Measurements from ENCODE around the gene GPX2.

The GPX2 gene

DNA sequence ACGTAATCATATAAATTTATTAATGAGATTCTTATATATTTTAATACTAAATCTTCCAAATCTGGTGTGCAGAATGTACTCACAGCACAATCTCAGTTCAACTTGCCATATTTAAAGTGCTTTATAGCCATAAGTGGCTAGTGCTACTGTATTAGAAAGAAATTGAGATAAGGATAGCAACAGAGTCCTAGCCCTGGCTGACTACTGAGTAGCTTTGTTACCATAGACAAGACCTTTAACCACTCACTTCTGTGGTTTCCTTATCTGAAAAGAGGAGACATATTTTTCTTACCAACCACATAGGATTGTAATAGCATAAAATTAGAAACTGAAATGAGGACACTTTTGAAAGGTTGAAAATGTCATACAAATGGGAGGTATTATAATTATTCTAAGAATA lies 30.3 kb downstream of the GPX2 start:
- DNase-seq (ENCODE audit: low spot score) = no peak

DNA sequence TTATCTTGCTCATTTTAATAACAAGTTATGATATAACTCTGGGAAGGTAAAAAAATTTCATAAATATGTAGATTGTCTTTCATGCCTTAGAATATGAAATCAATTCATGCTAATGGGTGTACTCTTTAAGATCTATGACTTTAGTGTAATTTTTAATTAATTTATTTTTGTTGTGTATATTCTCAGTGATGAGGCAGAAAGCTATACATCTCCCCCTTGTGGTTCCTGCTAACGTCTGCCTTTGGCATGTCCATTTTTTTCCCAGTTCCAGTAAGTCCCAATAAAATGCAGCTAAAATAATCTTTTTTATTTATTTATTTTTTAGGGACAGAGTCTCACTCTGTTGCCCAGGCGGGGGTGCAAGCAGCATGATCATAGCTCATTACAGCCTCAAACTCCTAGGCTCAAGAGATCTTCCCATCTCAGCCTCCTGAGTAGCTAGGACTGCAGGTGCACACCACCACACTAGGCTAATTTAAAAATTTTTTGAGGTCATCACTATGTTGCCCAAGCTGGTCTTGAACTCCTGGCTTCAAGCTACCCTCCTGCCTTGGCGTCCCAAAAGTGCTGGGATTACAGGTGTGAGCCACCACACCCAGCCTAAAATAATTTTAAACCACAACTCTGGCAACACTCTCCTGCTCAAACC lies 31.6 kb downstream of the GPX2 start:
- DNase-seq (ENCODE audit: low spot score) = peak; percentile 64

DNA sequence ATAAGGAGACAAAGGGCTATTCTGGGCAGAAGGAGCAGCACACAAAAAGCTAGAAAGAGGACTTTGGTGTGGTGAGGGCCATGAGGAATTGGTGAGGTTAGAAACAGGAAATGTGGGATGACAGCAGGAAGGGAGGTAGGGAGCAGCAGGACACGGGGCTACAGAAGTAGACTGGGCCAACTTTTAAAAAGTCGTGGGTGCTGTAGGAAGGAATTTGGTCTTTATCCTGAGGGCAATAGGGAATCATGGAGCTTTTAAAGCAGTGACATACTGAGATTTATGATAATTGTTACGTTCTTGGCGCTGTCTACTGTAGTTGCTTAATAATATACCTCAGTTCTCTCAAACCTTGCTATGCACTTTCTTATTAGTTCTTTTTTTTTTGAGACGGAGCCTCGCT lies 36.5 kb downstream of the GPX2 start:
- no peak for DNase-seq (ENCODE audit: low spot score)

DNA sequence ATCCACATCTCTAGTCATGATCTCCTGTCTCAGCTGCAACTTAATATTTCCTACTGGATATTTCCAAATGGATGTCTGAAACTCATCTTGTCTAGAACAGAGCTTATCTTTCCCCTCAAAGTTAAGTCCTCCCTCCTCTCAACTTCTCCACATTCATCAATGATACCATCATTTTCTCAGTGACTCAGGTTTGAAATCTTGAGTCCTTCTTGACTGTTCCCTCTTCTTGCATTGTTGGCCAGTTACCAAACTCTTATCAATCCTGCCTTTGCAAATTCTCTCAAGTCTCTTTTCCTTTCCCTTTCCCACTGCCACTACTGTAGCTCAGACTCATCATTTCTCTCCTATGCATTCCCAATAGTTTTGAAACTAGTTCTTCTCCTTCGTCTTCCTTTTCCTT lies 42.6 kb downstream of the GPX2 start:
- no peak for DNase-seq (ENCODE audit: low spot score)

DNA sequence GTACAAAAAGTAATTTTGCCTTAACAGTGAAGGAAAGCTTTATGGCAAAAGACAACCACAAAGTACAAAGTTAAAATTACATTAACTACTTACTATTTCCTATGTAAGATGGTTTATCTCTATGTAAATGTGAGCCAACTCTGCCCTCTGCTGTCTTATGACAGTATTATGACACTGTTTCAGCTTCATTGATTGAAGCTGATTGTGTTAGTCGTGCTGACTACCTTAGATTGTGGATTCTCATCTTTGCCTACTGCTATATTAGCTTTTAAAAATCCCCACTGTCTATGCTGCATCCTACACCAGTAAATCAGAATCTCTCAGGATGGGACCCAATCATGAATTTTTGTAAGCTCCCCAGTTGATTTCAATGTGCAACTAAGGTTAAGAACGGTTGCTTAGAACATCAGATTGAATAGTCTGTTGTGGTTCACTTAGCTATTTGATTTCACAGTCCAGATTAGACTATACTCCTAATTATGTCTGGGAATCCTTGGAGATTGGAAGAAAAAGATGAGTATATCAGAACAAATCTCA lies 50.6 kb downstream of the GPX2 start:
- peak; percentile 76 for DNase-seq (ENCODE audit: low spot score)

DNA sequence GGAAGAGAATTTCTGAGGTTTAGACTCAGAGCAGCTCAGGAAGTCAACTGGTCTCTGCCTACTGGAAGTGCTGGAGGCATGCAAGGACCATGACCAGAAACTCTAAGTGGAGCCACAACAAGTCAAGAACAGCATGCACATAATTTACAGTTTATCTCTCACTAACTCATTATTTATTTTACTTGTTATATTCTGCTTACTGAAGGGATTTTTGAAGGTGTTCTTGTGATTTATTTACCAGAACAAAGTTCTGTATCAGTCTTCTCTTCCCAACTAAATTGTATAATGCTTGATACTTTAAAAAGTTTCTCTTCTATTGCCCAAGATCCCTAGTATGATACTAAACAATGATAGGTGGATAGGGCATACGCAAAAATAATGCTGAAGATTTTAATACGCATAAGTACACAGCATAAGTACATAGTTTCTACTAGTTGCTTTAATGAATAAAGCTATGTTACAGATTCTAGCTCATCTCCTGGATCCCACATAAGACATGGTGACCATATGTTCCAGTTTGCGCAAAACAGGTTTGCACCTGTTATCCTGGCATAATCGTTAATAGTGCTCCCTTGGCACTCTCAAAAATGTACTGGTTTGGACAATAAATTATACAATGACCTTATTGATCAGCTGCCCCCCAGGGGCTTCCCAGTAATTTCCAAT lies 51.2 kb downstream of the GPX2 start:
- DNase-seq (ENCODE audit: low spot score) = no peak

DNA sequence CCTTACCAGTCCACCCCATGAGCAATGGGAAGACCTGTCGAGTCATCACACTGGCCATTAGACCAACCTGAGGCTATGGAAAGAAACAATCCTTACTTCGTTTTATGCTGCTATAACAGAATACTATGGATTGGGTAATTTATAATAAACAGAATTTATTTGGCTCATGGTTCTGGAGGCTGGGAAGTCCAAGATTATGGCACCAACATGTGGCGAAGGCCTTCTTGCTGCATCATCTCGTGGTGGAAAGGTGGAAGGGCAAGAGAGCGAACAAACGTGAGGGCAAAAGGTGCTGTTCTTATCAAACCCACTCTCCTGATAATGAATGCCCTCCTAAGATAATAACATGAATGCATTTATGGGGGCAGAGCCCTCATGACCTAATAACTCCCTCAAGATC lies 53.2 kb downstream of the GPX2 start:
- DNase-seq (ENCODE audit: low spot score) = no peak

All from RKO (cell line).